Neuron (in vitro differentiated cells): Measurements from ENCODE around the gene PELI3.

Experiments used
- H2AFZ ChIP-seq: one replicate; pipeline ENCODE4 v1.6.1; 2013; ENCODE audit warnings: low read depth, mild to moderate bottlenecking, inconsistent platforms, low read length, moderate library complexity
- H3K27me3 ChIP-seq: one replicate; pipeline ENCODE4 v1.6.1; 2013; ENCODE audit warnings: low read length; ENCODE audit not compliant: insufficient read depth
- H3K36me3 ChIP-seq: one replicate; pipeline ENCODE4 v1.6.1; 2013; ENCODE audit warnings: low read length; ENCODE audit not compliant: insufficient read depth
- H3K4me1 ChIP-seq: one replicate; pipeline ENCODE4 v1.6.1; 2013; ENCODE audit warnings: low read length; ENCODE audit not compliant: insufficient read depth
- H3K4me3 ChIP-seq: 2 replicates; pipeline ENCODE4 v1.5.1; 2013; ENCODE audit warnings: mild to moderate bottlenecking, low read length, moderate library complexity
- H3K9me3 ChIP-seq: one replicate; pipeline ENCODE4 v1.6.1; 2013; ENCODE audit warnings: low read length

The PELI3 gene

GRCh38 chr11:66488957-66489356, 22.3 kb downstream of the PELI3 start:
- Histone ChIP-seq H3K9me3 (no peaks in the 10 kb centered on the region), H2AFZ (no peak overlapping the region), H3K36me3 (peaks cover 44% of the 10 kb centered on the region), H3K4me1 (no peaks in the 10 kb centered on the region), H3K4me3 (no peak overlapping the region), H3K27me3 (no peaks in the 10 kb centered on the region)

GRCh38 chr11:66489636-66490035, 22.9 kb downstream of the PELI3 start:
- Histone ChIP-seq H3K4me3 (no peak overlapping the region), H2AFZ (no peak overlapping the region), H3K36me3 (peaks cover 45% of the 10 kb centered on the region), H3K27me3 (no peaks in the 10 kb centered on the region), H3K9me3 (no peaks in the 10 kb centered on the region), H3K4me1 (no peaks in the 10 kb centered on the region)

- Histone ChIP-seq H3K36me3 (peaks cover 53% of the 10 kb centered on the region), H2AFZ (no peak overlapping the region), H3K4me3 (no peak overlapping the region), H3K27me3 (no peaks in the 10 kb centered on the region), H3K4me1 (no peaks in the 10 kb centered on the region), H3K9me3 (no peaks in the 10 kb centered on the region)
These were observed 24.7 kb downstream of the PELI3 start for GRCh38 chr11:66491315-66491935.

- Histone ChIP-seq H3K36me3 (peaks cover 53% of the 10 kb centered on the region), H3K4me3 (no peak overlapping the region), H3K9me3 (no peaks in the 10 kb centered on the region), H2AFZ (no peak overlapping the region), H3K4me1 (no peaks in the 10 kb centered on the region), H3K27me3 (no peaks in the 10 kb centered on the region)
These were observed 25.6 kb downstream of the PELI3 start for GRCh38 chr11:66492161-66492865.

GRCh38 chr11:66493130-66493529, 26.4 kb downstream of the PELI3 start:
- Histone ChIP-seq H3K36me3 (peaks cover 50% of the 10 kb centered on the region), H3K4me1 (no peaks in the 10 kb centered on the region), H3K9me3 (no peaks in the 10 kb centered on the region), H3K4me3 (no peak overlapping the region), H2AFZ (no peak overlapping the region), H3K27me3 (no peaks in the 10 kb centered on the region)

GRCh38 chr11:66494458-66494857, 27.8 kb downstream of the PELI3 start:
- no peak overlapping the region for H3K4me3 ChIP-seq
- H3K36me3 ChIP-seq: peaks cover 56% of the 10 kb centered on the region
- H2AFZ ChIP-seq: no peak overlapping the region
- no peaks in the 10 kb centered on the region for H3K27me3 ChIP-seq
- H3K4me1 ChIP-seq: no peaks in the 10 kb centered on the region
- no peaks in the 10 kb centered on the region for H3K9me3 ChIP-seq

- Histone ChIP-seq H3K4me1 (no peaks in the 10 kb centered on the region), H3K9me3 (no peaks in the 10 kb centered on the region), H3K36me3 (peaks cover 56% of the 10 kb centered on the region), H3K27me3 (no peaks in the 10 kb centered on the region), H3K4me3 (no peak overlapping the region), H2AFZ (no peak overlapping the region)
These were observed 28.2 kb downstream of the PELI3 start for GRCh38 chr11:66494935-66495334.

- Histone ChIP-seq H3K4me3 (no peak overlapping the region), H3K9me3 (no peaks in the 10 kb centered on the region), H3K27me3 (no peaks in the 10 kb centered on the region), H2AFZ (no peak overlapping the region), H3K36me3 (peaks cover 56% of the 10 kb centered on the region), H3K4me1 (no peaks in the 10 kb centered on the region)
These were observed 28.7 kb downstream of the PELI3 start for GRCh38 chr11:66495401-66495854.

GRCh38 chr11:66497206-66497605, 30.5 kb downstream of the PELI3 start:
- H3K36me3 ChIP-seq: peaks cover 48% of the 10 kb centered on the region
- no peak overlapping the region for H2AFZ ChIP-seq
- no peak overlapping the region for H3K4me3 ChIP-seq
- H3K27me3 ChIP-seq: no peaks in the 10 kb centered on the region
- H3K9me3 ChIP-seq: no peaks in the 10 kb centered on the region
- H3K4me1 ChIP-seq: no peaks in the 10 kb centered on the region

GRCh38 chr11:66498506-66498905, 31.8 kb downstream of the PELI3 start:
- no peaks in the 10 kb centered on the region for H3K4me1 ChIP-seq
- H3K9me3 ChIP-seq: no peaks in the 10 kb centered on the region
- peaks cover 38% of the 10 kb centered on the region for H3K36me3 ChIP-seq
- H3K4me3 ChIP-seq: no peak overlapping the region
- no peak overlapping the region for H2AFZ ChIP-seq
- H3K27me3 ChIP-seq: no peaks in the 10 kb centered on the region

GRCh38 chr11:66505276-66505816, 38.6 kb downstream of the PELI3 start:
- Histone ChIP-seq H3K4me3 (no peak overlapping the region), H2AFZ (no peak overlapping the region), H3K4me1 (no peaks in the 10 kb centered on the region), H3K9me3 (no peaks in the 10 kb centered on the region), H3K27me3 (no peaks in the 10 kb centered on the region), H3K36me3 (peaks cover 22% of the 10 kb centered on the region)

- Histone ChIP-seq H2AFZ (no peak overlapping the region), H3K4me3 (no peak overlapping the region), H3K36me3 (peaks cover 30% of the 10 kb centered on the region), H3K4me1 (peaks cover 4% of the 10 kb centered on the region), H3K9me3 (no peaks in the 10 kb centered on the region), H3K27me3 (no peaks in the 10 kb centered on the region)
These were observed 42.4 kb downstream of the PELI3 start for GRCh38 chr11:66509131-66509561.

GRCh38 chr11:66510271-66510989, 43.7 kb downstream of the PELI3 start, which contains the start of gene BBS1:
BBS1 (plus strand) TSS chr11:66510635; CDS start chr11:66510660, 25 bp downstream.
- Histone ChIP-seq H3K4me1 (peaks cover 4% of the 10 kb centered on the region), H3K36me3 (peaks cover 35% of the 10 kb centered on the region), H3K27me3 (no peaks in the 10 kb centered on the region), H3K4me3 (peak within 1 kb of the TSS; percentile 88), H3K9me3 (no peaks in the 10 kb centered on the region), H2AFZ (peak within 1 kb of the TSS; percentile 78)
